HepG2 (cell line): ENCODE measurements around the gene STARD8. TPM values are rescaled to one million over a fixed set of nuclear protein-coding genes. Genes with fewer than 3 reads are reported as not detected.

Source experiments
- ATAC-seq: fragments of 200-7000 bp; cut with Tn5 transposase; 3 replicates; pipeline ENCODE4 v1.9.1; 2020; ENCODE audit warnings: mild to moderate bottlenecking, moderate library complexity
- BruUV-seq: library from RNA; stranded (reverse); fragments of 400-500 nt; replicated peaks from 2 replicates; lab custom pipeline; 2021; lab: Mats Ljungman, UMichigan
- CTCF ChIA-PET: fragments of 300-600 bp; formaldehyde crosslinking; extraction: SDS; loops from one replicate; lab custom pipeline; 2021; ENCODE audit warnings: low total read pairs, inconsistent platforms, low intra/inter-chr PET ratio; lab: Yijun Ruan, JAX
- POLR2A ChIA-PET: fragments of 350-600 bp; sonication (Branson Sonifier 250); formaldehyde crosslinking; loops from one replicate; lab custom pipeline; 2020; ENCODE audit warnings: antibody characterized with exemption, inconsistent platforms; lab: Yijun Ruan, JAX
- DNase-seq: peaks from one replicate; pipeline ENCODE4 v3.0.0-alpha.2; 2015; ENCODE audit warnings: low spot score
- FAIRE-seq: peaks from 3 replicates; lab custom pipeline; 2011; peaks lifted over from hg19 to GRCh38; lab: Jason Lieb, UNC
- H2AFZ ChIP-seq: one replicate; pipeline ENCODE4 v1.6.1; 2011; ENCODE audit warnings: low read length, inconsistent platforms
- H3K27ac ChIP-seq: fragments of 300-600 bp; 3 replicates; pipeline ENCODE4 v1.8.0; 2011; ENCODE audit warnings: mixed run types, mild to moderate bottlenecking, mixed read lengths, low read length, inconsistent platforms; ENCODE audit not compliant: insufficient read depth; ENCODE audit errors: extremely low read length
- H3K27me3 ChIP-seq, 2 experiments: fragments of 200-600 bp in 1 of 2; 2 replicates in 1 of 2; 3 replicates in 1 of 2; pipeline versions ENCODE4 v1.6.0 to v1.8.0; 2011; ENCODE audit warnings: low read length in 2 of 2, mild to moderate bottlenecking in 2 of 2, moderate library complexity in 2 of 2, inconsistent platforms in 1 of 2; ENCODE audit not compliant: insufficient read depth in 2 of 2, control insufficient read depth in 1 of 2
- H3K36me3 ChIP-seq, 2 experiments: fragments of 200-600 bp in 1 of 2; replicated peaks in 1 of 2; 2 replicates in 1 of 2; 3 replicates in 1 of 2; pipeline versions ENCODE4 v1.5.1 to v1.8.0; 2011; ENCODE audit warnings: low read length in 2 of 2, inconsistent platforms in 1 of 2; ENCODE audit not compliant: insufficient read depth in 2 of 2, control insufficient read depth in 1 of 2
- H3K4me1 ChIP-seq: 2 replicates; pipeline ENCODE4 v1.5.1; 2012; ENCODE audit warnings: low read length, inconsistent platforms; ENCODE audit not compliant: insufficient read depth
- H3K4me2 ChIP-seq: 2 replicates; pipeline ENCODE4 v1.6.0; 2011; ENCODE audit warnings: low read depth, low read length, inconsistent platforms
- H3K4me3 ChIP-seq, 3 experiments: fragments of 200-600 bp in 1 of 3; sonication (generic), shearing (Covaris generic) in 1 of 3; replicated peaks in 1 of 3; 2 replicates each; pipeline ENCODE4 v1.5.1; 2011 to 2016; ENCODE audit warnings: low read length in 3 of 3, inconsistent platforms in 2 of 3, low read depth in 2 of 3, mild to moderate bottlenecking in 2 of 3, control low read depth in 1 of 3, mixed read lengths in 1 of 3; ENCODE audit not compliant: insufficient read depth in 1 of 3
- H3K79me2 ChIP-seq: one replicate; pipeline ENCODE4 v1.6.1; 2011; ENCODE audit warnings: low read length, inconsistent platforms; ENCODE audit not compliant: insufficient read depth
- H3K9ac ChIP-seq: 2 replicates; pipeline ENCODE4 v1.6.0; 2011; ENCODE audit warnings: mild to moderate bottlenecking, low read depth, low read length, inconsistent platforms; ENCODE audit not compliant: insufficient read depth
- H3K9me3 ChIP-seq: 2 replicates; pipeline ENCODE4 v1.5.1; 2012; ENCODE audit warnings: mild to moderate bottlenecking, low read length
- H4K20me1 ChIP-seq: 2 replicates; pipeline ENCODE4 v1.6.0; 2011; ENCODE audit warnings: inconsistent platforms, mild to moderate bottlenecking, low read length, moderate library complexity; ENCODE audit not compliant: insufficient read depth
- CEBPB ChIP-seq: IDR thresholded peaks from 2 replicates; pipeline ENCODE4 v1.6.1; 2011; ENCODE audit warnings: low read depth, low read length, improper control_type of control experiment, borderline replicate concordance
- CHD4 ChIP-seq: fragments of 200-600 bp; sonication (generic); IDR thresholded peaks from 2 replicates; pipeline ENCODE4 v1.7.0; 2017; ENCODE audit warnings: mild to moderate bottlenecking, low read length, borderline replicate concordance
- IKZF1 ChIP-seq: fragments of 450-650 bp; IDR thresholded peaks from 2 replicates; pipeline ENCODE4 v1.7.1; 2016
- ZNF333 ChIP-seq: sonication (generic); formaldehyde crosslinking; IDR thresholded peaks from 2 replicates; pipeline ENCODE4 v1.4.0; 2020; ENCODE audit warnings: mild to moderate bottlenecking, missing genetic modification reagents, borderline replicate concordance
- ZNF33A ChIP-seq: sonication (generic); formaldehyde crosslinking; IDR thresholded peaks from 2 replicates; pipeline ENCODE4 v1.5.1; 2020; ENCODE audit warnings: missing genetic modification reagents, mild to moderate bottlenecking, moderate library complexity, borderline replicate concordance
- ZNF432 ChIP-seq: sonication (generic); formaldehyde crosslinking; IDR thresholded peaks from 2 replicates; pipeline ENCODE4 v1.5.0; 2020; ENCODE audit warnings: missing genetic modification reagents, mild to moderate bottlenecking, borderline replicate concordance
- ZNF678 ChIP-seq: sonication (generic); formaldehyde crosslinking; IDR thresholded peaks from 2 replicates; pipeline ENCODE4 v1.4.0; 2020; ENCODE audit warnings: mild to moderate bottlenecking, missing genetic modification reagents
- WGBS: methylation state at CpG from one replicate; pipeline ENCODE4 v1.1.6; 2017; ENCODE audit warnings: low lambda C conversion rate; 5-methylcytosine and 5-hydroxymethylcytosine counted together
- in situ Hi-C: cut with HindIII; loops from 2 replicates; pipeline ENCODE4 v1.10.0; 2017; ENCODE audit warnings: low pct_unique_long_range_greater_than_20kb; ENCODE audit not compliant: extremely low pct_ligation_motif_present
- intact Hi-C: fragments of 100-400 bp; cut with micrococcal nuclease; formaldehyde crosslinking; loops from one replicate; pipeline ENCODE4 v1.10.0; 2022; ENCODE audit not compliant: unreplicated experiment
- polyA plus RNA-seq, 8 experiments: library from polyadenylated mRNA; depleted of rRNA in 3 of 8; stranded (reverse) in 7 of 8; unstranded in 1 of 8; fragments of >200 nt; fragmentation: Illumina TruSeq in 4 of 8; extraction: Trizol in 4 of 8; gene quantifications; 2 replicates each; pipeline versions ENCODE4 v1.2.1 to v1.2.3, GENCODE V29; 2011 to 2016; ENCODE audit warnings: low read depth in 4 of 8, missing spikeins in 1 of 8, mixed read lengths in 1 of 8; ENCODE audit not compliant: insufficient read depth in 1 of 8
- total RNA-seq, 5 experiments: library from RNA; depleted of rRNA; stranded (reverse); fragments of >200 nt; fragmentation: Illumina TruSeq; extraction: Trizol; gene quantifications; 2 replicates each; pipeline ENCODE4 v1.2.3, GENCODE V29; 2016; ENCODE audit warnings: low read depth in 1 of 5
- TF ChIP-seq, protein P1 (sequence below): sonication (generic); formaldehyde crosslinking; IDR thresholded peaks from 2 replicates; pipeline ENCODE4 v1.5.0; 2020; ENCODE audit warnings: missing genetic modification reagents
- TF ChIP-seq, protein P2 (sequence below): sonication (generic); formaldehyde crosslinking; IDR thresholded peaks from 2 replicates; pipeline ENCODE4 v1.4.0; 2020; ENCODE audit warnings: mild to moderate bottlenecking, missing genetic modification reagents
- TF ChIP-seq, protein P3 (sequence below): sonication (generic); formaldehyde crosslinking; IDR thresholded peaks from 2 replicates; pipeline ENCODE4 v1.5.1; 2020; ENCODE audit warnings: mild to moderate bottlenecking, missing genetic modification reagents

STARD8 gene
- total and polyA plus RNA-seq, 2 of the 13 experiments (the other 11 are each of a cell fraction or from before 2014, with no cell fraction given) = 0.02 to 0.09 TPM

DNA sequence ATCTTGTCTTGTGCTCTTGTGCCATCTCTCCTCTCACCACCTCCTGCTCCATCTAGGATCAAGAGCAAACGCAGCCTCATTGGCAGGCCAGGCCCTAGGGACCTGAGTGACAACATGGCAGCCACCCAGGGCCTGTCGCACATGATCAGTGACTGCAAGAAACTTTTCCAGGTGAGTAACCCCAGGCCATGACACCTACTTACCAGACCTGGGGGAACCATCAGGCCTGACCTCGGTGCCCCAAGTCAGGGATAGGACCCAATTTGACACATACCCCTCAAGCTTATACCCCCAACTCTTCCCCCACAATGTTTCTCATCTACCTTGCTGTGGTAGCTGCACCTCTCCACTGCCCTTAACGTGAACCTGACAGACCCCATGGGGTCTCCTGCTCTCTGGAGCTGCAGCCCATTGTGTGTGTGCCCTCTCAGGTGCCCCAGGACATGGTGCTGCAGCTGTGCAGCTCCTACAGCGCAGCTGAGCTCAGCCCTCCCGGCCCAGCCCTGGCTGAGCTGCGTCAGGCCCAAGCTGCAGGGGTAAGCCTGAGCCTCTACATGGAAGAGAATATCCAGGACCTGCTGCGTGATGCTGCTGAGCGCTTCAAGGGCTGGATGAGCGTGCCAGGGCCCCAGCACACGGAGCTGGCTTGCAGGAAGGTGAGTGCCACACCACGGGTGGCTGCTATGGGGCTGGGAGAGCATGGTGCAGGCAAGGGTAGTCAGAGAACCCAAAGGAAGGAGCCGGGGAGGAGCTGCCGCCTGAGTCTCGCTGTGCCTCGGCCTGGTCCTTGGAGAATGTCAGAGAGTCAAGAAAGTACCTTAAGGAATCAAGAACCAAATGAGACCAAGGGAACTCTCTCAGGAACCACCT, 74.8 kb downstream of the STARD8 start:
- H3K36me3 ChIP-seq = no peaks in the 10 kb centered on the region
- in situ Hi-C loops = no loop called here
- no peaks in the 10 kb centered on the region for H3K9me3 ChIP-seq

More for the DNA sequence above, 74.8 kb downstream of the STARD8 start:
- 60% methylated on average over 1 of the region's 16 CpGs for WGBS
- Histone ChIP-seq H3K4me2 (no peak overlapping the region), H3K4me1 (no peaks in the 10 kb centered on the region), H4K20me1 (no peaks in the 10 kb centered on the region), H2AFZ (no peak overlapping the region)
- BruUV-seq = no TSS peak
- CTCF ChIA-PET = no interaction called here
- TF ChIP-seq ZNF432 (CRISPR knock-in tag) (no peak), ZNF33A (CRISPR knock-in tag) (no peak), ZNF333 (CRISPR knock-in tag) (no peak), IKZF1 (no peak), CHD4 (no peak), CEBPB (no peak), ZNF678 (CRISPR knock-in tag) (no peak)
- TF ChIP-seq, protein P1, sequence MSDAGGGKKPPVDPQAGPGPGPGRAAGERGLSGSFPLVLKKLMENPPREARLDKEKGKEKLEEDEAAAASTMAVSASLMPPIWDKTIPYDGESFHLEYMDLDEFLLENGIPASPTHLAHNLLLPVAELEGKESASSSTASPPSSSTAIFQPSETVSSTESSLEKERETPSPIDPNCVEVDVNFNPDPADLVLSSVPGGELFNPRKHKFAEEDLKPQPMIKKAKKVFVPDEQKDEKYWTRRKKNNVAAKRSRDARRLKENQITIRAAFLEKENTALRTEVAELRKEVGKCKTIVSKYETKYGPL = no peak
- TF ChIP-seq, protein P2, sequence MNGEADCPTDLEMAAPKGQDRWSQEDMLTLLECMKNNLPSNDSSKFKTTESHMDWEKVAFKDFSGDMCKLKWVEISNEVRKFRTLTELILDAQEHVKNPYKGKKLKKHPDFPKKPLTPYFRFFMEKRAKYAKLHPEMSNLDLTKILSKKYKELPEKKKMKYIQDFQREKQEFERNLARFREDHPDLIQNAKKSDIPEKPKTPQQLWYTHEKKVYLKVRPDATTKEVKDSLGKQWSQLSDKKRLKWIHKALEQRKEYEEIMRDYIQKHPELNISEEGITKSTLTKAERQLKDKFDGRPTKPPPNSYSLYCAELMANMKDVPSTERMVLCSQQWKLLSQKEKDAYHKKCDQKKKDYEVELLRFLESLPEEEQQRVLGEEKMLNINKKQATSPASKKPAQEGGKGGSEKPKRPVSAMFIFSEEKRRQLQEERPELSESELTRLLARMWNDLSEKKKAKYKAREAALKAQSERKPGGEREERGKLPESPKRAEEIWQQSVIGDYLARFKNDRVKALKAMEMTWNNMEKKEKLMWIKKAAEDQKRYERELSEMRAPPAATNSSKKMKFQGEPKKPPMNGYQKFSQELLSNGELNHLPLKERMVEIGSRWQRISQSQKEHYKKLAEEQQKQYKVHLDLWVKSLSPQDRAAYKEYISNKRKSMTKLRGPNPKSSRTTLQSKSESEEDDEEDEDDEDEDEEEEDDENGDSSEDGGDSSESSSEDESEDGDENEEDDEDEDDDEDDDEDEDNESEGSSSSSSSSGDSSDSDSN (CRISPR knock-in tag) = no peak
- TF ChIP-seq, protein P3, sequence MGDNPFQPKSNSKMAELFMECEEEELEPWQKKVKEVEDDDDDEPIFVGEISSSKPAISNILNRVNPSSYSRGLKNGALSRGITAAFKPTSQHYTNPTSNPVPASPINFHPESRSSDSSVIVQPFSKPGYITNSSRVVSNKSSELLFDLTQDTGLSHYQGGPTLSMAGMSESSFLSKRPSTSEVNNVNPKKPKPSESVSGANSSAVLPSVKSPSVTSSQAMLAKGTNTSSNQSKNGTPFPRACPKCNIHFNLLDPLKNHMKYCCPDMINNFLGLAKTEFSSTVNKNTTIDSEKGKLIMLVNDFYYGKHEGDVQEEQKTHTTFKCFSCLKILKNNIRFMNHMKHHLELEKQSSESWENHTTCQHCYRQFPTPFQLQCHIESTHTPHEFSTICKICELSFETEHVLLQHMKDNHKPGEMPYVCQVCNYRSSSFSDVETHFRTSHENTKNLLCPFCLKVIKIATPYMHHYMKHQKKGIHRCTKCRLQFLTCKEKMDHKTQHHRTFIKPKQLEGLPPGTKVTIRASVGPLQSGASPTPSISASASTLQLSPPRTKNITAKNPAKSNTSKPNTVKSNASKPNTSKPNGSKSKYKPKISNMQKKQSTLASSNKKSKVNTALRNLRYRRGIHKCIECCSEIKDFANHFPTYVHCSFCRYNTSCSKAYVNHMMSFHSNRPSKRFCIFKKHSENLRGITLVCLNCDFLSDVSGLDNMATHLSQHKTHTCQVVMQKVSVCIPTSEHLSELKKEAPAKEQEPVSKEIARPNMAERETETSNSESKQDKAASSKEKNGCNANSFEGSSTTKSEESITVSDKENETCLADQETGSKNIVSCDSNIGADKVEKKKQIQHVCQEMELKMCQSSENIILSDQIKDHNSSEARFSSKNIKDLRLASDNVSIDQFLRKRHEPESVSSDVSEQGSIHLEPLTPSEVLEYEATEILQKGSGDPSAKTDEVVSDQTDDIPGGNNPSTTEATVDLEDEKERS (CRISPR knock-in tag) = no peak
- TF ChIP-seq, all 625 proteins: peak for 0
- DNase-seq = no peak
- no peak for FAIRE-seq
- no peak overlapping the region for H3K27ac ChIP-seq
- POLR2A ChIA-PET = no interaction called here
- no peak for ATAC-seq
- intact Hi-C loops = no loop called here
- no peaks in the 10 kb centered on the region for H3K27me3 ChIP-seq
- H3K9ac ChIP-seq = no peak overlapping the region
- no peaks in the 10 kb centered on the region for H3K79me2 ChIP-seq
- no peak overlapping the region for H3K4me3 ChIP-seq
